HepG2 (cell line): ENCODE measurements around the gene MAGEH1.
"Not testable (repeated sequence)": the region's sequence is repeated elsewhere in the genome, so short reads cannot be mapped to it uniquely, and the experiment has no call there.

Source experiments
- BHLHE40 ChIP-seq: IDR thresholded peaks from 2 replicates; pipeline ENCODE4 v1.6.1; 2011; ENCODE audit warnings: low read length, improper control_type of control experiment
- TAF1 ChIP-seq: sonication (generic); formaldehyde crosslinking; IDR thresholded peaks from 2 replicates; pipeline ENCODE4 v1.4.0; 2020; ENCODE audit warnings: missing genetic modification reagents
- TP53 ChIP-seq: sonication (generic); formaldehyde crosslinking; conservative IDR thresholded peaks from 2 replicates; pipeline ENCODE4 v1.4.0; 2020; ENCODE audit warnings: missing genetic modification reagents
- YY1 ChIP-seq: IDR thresholded peaks from 2 replicates; pipeline ENCODE4 v1.6.1; 2011; ENCODE audit warnings: low read length, low read depth, moderate library complexity, mild to moderate bottlenecking; ENCODE audit not compliant: insufficient read depth, insufficient replicate concordance
- TF ChIP-seq, protein P1 (sequence below): sonication (generic); formaldehyde crosslinking; IDR thresholded peaks from 2 replicates; pipeline ENCODE4 v1.9.0; 2022; ENCODE audit warnings: missing genetic modification reagents, mild to moderate bottlenecking, borderline replicate concordance
- TF ChIP-seq, protein P2 (sequence below): sonication (generic); formaldehyde crosslinking; IDR thresholded peaks from 2 replicates; pipeline ENCODE4 v1.5.0; 2020; ENCODE audit warnings: mild to moderate bottlenecking, missing genetic modification reagents, moderate library complexity

DNA sequence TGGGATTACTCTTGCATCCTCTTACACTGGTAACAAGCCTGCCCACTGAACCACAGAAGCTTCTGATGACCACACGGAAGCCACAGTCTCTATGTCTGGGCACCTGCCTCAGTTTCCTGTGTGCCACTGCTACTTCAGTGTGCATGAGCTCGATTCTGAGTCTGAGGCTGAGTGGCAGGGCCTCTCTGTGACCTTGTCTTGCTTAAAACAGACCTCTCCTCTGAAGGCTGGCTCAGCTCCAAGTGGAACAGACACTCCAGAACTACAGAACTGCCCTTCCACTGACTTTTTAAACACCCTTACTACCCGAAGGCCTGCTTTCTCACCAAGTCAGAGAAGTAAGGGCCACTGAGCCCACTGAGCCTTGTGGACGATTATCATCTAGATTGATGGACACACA is 8.0 kb downstream of the MAGEH1 start:
- TF ChIP-seq, protein P1, sequence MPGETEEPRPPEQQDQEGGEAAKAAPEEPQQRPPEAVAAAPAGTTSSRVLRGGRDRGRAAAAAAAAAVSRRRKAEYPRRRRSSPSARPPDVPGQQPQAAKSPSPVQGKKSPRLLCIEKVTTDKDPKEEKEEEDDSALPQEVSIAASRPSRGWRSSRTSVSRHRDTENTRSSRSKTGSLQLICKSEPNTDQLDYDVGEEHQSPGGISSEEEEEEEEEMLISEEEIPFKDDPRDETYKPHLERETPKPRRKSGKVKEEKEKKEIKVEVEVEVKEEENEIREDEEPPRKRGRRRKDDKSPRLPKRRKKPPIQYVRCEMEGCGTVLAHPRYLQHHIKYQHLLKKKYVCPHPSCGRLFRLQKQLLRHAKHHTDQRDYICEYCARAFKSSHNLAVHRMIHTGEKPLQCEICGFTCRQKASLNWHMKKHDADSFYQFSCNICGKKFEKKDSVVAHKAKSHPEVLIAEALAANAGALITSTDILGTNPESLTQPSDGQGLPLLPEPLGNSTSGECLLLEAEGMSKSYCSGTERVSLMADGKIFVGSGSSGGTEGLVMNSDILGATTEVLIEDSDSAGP (CRISPR knock-in tag), result not testable (repeated sequence)
- TF ChIP-seq BHLHE40; TP53 (CRISPR knock-in tag); TAF1; YY1: not testable (repeated sequence)
- TF ChIP-seq, protein P2, sequence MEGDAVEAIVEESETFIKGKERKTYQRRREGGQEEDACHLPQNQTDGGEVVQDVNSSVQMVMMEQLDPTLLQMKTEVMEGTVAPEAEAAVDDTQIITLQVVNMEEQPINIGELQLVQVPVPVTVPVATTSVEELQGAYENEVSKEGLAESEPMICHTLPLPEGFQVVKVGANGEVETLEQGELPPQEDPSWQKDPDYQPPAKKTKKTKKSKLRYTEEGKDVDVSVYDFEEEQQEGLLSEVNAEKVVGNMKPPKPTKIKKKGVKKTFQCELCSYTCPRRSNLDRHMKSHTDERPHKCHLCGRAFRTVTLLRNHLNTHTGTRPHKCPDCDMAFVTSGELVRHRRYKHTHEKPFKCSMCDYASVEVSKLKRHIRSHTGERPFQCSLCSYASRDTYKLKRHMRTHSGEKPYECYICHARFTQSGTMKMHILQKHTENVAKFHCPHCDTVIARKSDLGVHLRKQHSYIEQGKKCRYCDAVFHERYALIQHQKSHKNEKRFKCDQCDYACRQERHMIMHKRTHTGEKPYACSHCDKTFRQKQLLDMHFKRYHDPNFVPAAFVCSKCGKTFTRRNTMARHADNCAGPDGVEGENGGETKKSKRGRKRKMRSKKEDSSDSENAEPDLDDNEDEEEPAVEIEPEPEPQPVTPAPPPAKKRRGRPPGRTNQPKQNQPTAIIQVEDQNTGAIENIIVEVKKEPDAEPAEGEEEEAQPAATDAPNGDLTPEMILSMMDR (CRISPR knock-in tag), result not testable (repeated sequence)
